Measurements from ENCODE around the gene TBC1D22A.

Gene TBC1D22A

DNA sequence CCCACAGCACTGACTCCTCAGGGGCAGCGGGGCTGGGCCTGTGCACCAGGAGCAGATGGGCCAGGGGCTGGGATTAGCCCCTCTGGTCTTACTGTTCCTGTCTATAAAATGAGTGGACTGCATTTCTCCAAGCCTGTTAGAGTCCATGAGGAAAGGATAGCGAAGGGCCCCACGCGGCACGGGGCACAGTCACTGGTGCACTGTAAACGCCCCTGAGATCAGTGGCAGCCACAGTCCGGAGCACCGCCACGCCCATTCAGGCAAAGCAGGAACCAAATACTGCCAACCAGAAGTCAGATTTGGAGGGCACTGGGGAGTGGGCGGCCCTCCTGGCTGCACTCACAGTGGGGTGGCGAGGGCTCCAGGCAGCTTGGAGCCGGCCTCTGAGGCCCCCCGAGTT, 387.5 kb downstream of the TBC1D22A start:
- no peak for DNase-seq

DNA sequence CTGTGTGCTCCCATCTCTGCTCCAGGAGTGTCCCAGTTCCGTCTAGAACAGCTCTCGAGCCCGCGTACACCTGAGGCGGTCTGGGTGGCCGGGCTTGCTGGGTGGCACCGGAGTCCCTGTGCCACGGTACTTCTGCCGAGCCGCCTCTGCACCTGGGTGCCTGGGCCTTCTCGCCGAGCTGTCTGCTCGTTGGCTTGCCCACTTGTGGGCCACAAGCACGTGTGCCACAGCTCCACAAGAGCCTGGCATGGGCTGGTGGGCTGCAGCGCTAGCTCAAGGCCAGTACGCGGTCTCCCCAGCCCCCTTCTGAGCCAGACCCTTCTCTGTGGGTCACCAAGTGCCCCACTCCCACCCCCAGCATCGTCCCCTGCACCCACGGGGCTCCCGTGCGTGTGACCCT, 388.0 kb downstream of the TBC1D22A start:
- no peak for DNase-seq

DNA sequence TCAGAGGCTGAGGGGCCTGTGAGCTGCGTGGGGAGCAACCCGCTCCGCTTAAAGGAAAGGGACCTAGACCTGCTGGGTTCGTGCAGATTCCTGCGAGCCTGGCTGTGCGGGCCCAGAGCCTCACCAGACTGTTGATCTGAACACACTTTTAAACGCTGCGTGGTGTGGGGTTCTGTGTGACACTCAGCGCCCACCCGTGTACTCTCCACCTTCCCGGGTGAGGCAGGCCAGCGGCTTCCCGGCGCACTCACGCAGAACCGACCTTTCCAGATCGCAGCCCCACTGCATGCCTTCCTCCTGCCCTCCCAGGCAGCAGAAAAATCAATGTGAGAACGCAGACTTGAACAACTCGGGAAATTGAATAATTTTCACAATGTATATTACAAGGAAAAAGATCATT, 388.6 kb downstream of the TBC1D22A start:
- DNase-seq = no peak

DNA sequence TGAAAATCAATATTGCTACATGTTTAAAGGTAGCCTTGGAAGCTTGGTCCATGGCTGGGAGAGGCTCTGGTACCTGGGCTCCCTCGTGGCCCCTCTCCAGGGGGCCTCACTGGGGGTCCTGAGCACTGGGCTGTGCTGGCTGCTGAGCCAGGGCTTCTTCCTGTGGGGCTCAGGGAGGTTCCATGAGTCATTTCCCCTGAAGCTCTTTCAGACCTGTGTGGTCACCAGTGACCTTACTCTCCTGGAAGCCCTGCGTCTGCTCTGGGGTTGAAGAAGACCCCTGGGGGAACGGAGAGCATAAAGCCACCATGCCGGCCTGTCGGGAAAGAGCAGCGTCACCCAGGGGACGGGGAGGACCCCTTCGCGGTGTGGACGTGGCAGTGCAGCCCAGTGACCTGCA, 389.0 kb downstream of the TBC1D22A start:
- no peak for DNase-seq

DNA sequence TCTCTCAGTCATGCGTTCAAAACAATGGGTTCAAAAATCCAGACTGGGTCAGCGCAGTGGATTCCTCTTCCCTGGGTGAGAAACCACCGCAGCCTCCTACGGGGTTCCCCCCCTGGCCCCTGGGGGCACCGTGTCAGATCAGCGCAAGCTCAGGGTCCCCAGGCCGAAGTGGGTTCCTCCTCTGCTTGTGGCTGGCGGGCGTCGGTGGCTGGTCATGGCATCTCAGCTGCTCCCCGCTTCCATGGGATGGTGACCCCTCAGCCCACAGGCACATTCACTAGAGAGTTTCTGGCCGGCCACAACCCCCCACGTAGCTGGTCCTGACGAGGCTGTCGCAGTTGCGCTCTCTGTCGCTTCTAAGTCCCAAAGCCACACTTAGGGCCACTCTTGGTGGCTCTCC, 389.8 kb downstream of the TBC1D22A start:
- no peak for DNase-seq

DNA sequence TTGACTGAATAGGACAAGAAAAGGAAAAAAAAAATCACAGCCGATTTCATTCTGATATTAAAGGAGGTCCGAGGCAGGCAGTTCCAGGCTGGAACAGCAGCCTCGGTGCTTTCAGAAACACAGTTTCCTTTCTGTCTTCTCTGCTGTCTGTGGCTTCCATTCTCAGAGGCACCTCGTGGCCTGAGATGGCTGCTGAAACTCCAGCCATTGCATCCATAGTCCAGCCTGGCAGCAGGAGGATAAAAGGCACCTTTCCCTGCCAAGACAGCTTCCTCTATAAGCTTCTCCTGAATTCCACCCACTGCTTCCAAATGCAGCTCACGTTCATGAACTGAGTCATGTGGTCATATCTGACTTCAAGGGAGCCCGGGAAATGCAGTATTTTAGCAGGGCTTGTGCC, 390.5 kb downstream of the TBC1D22A start:
- no peak for DNase-seq

DNA sequence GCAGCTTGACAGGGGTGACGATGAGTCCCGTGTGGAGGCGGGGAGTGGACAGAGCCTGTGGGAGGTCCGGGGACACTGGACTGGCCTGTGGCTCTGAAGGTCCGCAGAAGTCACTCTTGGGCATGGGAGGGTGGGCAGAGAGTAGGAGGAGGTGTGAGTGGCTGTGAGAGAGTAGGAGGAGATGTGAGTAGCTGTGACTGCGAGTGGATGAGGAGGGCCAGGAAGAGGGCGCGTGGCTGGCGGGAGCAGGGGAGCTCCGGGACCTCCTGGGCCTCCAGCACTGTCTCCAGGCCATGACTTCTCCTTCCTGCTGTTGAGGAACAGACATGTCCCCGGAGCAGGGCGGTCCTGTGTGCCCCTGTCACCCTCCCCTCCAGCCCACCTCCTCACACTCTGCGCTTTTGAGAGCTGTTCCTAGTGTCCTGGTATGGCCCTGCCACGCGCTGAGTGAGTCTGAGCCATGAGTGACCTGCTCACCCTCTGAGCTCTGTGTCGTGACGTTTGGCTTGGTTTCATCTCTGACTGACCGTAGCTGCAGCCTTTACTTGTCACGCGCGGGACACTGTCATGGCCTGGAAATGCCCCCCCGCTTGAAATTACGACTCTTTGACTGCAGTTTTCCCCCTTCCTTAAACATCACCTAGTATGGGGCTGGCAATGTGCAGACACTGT, 391.5 kb downstream of the TBC1D22A start:
- DNase-seq = no peak

DNA sequence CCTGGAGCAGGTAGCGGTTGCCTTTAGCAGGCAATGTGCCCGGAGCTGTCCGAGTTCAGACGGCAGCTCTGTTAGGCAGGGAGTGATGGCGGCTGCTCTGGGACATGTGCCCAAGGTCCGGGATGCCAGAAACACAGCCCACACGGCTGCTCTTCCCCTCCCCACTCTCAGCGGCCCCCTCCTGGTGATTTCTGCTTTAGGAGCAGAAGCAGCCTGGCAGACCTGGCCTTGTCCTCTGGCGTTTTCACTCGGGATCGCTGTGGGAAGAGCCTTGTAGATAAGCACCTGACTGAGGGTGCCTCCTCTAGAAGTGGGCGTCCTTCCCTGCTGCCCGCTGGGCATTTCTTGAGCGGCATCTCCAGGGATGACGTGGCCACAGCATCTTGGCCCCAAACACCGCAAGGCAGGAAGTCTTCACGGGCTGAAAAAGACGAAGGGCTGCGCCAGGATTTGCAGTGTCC, 392.2 kb downstream of the TBC1D22A start:
- no peak for DNase-seq

DNA sequence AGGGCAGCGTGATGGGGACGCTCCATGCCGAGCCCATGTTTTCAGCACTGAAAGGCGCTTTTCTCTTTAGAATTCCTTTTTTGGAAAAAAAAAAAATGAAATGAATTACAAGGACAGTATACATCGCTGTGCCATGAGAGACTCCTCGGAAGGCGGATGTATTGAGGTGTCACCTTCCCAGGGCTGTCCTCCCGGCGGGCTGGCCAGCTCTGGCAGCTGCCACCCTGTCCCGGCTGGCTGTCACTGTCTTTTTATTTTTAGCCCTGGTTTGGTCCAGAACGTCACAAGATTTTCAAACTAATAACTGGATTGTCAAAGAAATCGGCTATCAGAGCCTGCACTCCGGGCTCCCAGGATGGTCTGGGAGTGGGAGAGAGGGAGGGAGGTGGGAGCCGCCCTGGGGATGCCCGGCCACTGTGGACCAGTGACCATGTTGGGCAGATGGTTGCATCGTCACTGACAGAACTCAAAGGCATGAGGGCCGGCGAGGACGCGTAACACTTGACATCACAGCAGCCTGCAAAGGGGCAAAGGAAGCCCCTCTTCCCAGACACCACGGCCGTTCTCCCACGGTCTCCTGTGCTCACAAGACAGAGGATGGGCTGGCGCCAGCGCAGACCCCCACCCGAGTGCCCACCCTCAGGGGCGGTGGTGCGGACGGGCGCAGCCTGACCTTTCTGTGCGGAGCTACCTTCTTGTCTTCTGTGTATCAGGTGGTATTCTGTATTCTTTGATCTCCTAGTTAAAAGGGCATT, 392.9 kb downstream of the TBC1D22A start:
- no peak for DNase-seq

DNA sequence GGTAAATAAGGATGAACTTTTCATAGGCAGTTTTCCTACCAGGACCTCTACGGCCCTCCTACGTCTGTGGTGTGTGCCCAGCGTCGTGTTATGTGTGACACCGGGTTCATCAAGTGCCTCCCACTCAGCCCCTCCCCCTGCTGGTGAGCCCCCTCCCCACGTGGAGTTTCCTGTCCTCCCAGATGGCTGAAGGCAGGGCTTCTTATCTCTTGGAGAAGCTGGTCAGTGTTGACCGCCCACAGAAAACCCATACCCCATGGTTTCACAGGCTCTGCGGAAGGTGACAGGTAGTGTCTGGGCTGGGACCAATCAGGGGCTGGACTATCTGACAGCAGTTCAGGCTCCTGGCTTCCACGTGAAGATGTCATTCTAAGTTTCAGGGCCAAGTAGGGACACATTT, 393.5 kb downstream of the TBC1D22A start:
- DNase-seq = no peak

DNA sequence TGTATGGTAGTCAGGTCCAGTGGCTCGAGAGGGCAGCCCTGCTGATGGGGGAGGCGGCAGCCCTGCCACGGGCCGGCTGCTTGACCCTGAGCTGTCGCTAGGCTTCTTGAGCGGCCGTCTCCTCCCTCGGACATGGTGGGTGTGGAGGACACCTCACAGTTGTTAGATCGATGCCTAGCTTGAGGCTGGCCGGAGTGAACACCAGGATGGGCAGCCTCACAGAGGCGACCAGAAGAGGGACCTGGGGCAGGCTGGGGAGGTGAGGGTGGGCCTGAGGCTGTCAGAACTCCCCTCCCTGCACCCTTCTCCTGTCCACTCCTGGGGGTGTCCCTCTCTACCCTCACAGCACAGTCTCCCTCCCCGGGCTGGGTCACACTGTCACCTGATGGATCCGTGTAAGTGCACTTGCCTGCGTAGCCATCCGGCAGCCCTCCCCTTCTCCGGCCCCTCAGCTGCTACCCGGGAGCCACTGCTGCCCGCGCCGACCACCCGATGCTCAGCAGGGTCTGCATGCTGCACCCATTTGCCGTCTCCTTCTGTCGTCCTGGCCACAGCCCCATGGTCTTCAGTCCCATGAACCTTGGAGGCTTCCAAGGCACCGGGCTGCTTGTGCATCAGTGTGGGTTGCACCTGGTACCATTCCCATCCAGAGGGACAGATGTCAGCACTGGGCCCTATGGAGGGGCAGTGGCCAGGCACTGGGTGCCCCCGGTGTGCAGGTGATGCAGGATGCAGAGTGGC, 394.1 kb downstream of the TBC1D22A start:
- no peak for DNase-seq

DNA sequence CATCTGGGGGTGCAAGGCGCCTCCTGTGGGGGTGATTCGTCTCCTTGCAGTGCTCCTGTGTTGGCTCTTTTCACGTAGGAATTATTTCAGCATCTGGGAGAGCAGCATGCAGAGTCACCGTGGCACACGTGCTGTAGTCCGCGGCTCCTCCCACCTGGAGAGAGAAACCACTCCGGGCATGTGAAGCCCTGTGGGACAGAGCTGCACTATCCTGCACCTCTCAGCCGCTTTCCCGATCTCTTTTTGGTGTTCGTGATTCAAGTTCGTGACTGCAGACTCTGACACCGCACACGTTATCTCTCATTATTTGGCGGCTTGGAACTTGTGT, 394.6 kb downstream of the TBC1D22A start:
- DNase-seq = no peak

DNA sequence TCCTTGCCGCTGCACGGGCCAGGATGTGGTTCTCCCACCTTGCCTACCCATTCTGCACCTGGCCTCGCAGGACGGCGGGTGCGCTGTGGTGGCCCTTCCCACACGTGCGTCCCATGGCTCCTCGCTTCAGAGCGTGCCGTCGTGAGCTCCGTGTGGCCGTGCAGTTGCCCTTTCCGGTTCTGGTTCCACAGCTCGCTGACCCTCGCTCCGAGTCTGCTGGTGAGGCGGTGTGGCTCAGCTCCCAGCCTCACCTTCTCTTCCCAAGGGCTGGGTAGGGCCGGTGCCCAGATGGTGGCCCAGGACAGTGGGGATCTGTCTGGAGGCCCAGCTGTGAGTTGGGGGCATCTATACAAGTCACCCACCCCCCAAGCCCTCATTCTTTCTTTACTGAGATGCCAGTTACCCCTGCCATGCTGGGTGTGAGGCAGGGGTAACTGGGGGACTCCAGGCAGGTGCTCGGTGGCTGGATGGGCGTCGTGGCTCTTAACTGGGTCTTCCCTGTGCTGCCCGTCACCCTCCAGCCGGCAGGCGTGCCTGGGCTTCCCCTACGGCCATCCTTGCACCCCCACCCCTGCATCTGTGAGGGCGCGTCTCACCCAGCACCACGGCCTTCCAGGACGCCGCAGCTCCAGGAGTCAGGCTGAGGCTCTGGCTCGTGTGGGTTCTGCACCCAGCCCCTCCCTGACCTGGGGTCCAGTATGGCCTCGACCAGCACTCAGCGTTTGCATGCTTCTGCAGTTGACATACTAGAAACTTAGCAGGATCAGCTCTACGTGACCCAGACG, 395.2 kb downstream of the TBC1D22A start:
- no peak for DNase-seq

DNA sequence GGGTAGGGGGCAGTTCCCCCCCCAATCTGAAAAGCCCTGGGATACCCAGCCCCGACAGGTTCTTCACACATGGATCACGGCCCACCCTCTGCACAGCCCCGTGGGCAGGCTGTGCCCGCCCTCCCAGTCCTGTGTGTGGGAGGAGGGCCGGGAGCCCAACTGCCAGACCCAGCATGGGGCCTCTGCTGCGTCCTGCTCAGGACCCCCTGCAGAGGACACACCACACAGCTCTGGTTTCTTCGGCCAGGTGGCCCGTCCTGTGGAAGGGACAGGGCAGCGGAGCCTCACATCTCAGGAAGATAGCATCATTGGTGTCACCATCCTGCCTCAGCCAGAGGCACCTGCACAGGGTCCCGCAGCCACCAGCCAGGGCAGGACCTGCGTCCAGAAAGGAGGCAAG, 396.0 kb downstream of the TBC1D22A start:
- DNase-seq = no peak

DNA sequence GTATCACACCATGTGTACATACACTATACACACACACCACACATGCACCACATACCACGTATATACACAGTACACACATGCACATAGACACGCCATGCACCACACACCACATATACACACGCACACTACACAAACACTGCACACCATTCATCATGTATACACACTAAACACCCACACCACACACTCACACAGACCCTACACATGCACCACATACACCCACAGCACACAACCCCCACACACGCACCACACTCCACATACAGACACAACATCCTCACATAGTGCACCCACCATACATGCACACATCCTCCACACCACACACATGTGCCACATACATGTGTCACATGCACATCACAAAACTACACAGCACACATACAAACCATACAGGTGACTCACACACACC, 397.1 kb downstream of the TBC1D22A start:
- no peak for DNase-seq

DNA sequence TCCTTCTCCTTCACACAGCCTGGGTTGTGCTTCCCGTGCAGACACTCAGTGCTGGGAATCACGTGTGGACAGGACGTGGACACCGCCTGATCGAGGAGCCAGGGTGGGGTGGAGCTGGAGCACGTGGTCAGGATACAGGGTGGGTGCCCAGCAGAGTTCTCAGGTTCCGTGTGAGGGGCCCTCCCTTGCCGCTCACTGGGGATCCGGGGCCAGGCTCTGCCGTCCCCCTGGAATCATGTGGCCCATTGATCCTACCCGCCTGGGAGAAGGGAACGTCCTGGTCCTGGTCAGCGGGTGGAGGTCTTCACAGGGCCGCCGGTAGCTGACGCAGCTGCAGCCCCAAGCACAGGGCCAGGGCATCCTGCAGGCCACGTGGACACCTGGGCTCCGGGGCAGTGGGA, 397.7 kb downstream of the TBC1D22A start:
- no peak for DNase-seq

DNA sequence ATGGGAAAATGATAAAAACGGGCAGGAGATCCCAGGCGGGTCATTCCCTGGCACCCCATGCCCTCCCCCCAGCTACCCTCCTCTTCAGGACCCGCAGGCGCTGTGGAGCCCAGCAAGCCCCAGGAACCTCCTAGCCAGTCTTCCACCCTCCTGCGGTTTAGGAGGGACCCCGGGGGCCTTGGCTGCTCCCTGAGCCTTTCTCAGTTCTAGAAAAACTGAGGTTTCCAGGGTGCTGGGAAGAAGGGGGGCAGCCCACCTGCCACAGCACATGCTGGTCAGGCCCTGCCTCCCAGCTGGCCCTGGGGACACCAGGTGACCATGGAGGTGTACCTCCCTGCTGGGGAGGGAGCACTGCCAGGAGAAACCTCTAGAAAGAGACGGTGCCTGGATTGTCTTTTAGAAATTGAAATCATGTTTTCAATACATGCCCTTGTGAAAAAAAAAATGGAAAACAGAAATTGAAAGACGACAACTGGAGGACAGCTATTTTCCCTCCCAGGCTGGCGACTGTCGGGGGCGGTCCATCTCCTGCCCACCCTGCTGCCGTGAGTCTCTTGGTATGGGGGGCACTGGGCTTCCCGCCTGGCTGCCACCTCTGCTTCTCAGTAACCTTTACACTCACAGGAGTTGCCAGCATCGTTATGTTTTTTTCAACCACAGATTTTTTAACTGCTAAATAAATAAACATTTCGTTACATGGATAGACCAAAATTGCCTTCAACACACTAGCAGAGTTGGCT, 398.5 kb downstream of the TBC1D22A start:
- DNase-seq = no peak

DNA sequence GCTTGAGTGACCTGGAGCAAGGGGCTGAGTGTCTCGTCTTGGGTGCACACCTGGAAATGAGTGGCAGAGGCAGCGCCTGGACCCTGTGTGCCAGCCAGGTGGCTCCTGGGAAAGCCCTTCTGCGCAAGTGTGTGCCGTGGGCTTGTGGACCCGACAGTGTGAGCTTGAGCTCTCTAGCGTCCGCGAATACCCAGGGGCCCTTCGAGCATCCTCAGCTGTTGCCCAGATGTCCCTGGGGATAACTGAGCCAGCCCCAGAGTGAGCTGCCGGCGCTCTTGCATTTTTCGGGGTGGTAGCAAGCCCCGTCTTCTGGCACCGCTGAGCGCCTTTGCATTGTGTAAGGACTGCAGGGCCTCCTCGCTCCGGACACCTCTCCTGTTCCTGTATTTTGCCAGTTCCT, 399.2 kb downstream of the TBC1D22A start:
- no peak for DNase-seq

DNA sequence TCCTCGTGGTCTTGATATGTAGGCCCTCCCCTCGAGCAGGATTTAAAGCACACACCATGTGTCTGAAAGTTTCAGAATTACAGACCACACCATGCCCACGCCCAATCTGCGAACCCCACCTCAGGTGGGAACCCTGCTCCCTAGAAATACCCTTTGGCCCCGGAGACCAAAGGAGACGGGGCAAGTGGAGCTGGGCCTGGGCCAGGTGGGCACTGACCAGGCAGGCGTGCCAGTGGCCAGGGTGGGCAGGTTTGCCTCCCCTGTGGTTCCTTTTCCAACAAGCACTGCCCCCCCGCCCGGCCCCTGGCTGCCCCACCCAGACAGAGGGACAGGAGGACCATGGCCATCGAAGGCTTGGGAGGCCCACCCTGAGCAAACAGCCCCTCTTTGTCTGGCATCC, 400.4 kb downstream of the TBC1D22A start:
- no peak for DNase-seq

DNA sequence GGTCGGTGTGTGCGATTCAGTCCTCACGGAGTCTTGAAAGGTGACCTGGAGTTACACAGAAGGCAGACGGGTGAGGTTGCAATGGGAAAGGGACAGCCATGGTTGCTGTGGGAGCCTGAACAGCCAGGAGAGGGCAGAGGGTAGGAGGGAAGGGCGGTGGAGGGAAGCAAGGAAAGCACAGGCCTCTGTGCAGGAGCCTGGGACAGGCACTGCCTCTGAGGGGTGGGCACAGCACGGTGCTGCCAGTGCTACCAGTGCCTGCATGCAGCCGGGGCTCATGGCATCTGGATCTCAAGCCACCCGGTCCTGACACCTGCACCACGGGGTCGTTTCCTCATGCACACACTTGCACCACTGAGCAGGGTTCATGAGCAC, 401.0 kb downstream of the TBC1D22A start:
- DNase-seq = no peak

DNA sequence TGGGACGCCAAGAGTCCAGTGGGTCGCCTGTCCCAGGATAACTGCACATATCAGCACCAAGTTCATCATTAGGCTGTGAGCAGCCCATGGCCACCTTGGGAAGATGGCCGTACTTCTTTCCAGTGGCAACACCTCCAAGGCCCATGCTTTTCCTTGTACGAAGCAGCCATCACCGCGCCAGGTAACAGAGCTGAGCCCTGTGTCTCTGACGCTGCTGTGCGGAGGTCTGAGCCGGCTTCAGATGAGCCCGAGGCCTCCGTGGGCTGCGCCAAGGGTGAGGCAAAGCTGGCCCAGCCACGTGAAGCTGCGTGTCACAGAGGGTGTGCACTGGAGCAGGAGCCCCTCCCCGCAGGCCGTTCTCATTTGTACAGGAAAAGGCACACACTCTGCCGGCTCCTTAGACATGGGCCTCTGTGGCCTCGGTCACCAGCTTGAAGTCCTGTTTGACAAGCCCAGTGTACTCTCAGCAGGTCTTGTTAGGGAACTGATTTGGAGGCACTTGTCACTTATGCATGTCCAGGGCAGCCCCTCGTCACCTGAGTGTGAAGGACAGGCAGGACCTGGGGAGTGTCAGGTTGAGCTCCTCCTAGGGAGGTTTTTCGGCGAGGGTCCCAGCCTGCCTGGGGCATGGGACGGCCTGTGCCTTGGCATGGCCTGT, 401.5 kb downstream of the TBC1D22A start:
- no peak for DNase-seq
